HCT116 (cell line): ENCODE data around the gene TAF4.

Experiments
- CEBPB ChIP-seq: IDR thresholded peaks from 2 replicates; pipeline ENCODE4 v1.6.1; 2012; ENCODE audit warnings: low read depth
- EZH2 ChIP-seq: fragments of 200-600 bp; sonication (generic); IDR thresholded peaks from 2 replicates; pipeline ENCODE4 v1.6.1; 2017; ENCODE audit warnings: antibody characterized with exemption, mixed run types
- EZH2phosphoT487 ChIP-seq: fragments of 200-600 bp; IDR thresholded peaks from 2 replicates; pipeline ENCODE4 v1.6.1; 2018; ENCODE audit warnings: antibody characterized with exemption, borderline replicate concordance
- POLR2A ChIP-seq: IDR thresholded peaks from 2 replicates; pipeline ENCODE4 v1.7.0; 2011; ENCODE audit warnings: borderline replicate concordance; ENCODE audit not compliant: insufficient read depth, insufficient read length; ENCODE audit errors: extremely low read depth
- TCF7L2 ChIP-seq: IDR thresholded peaks from 2 replicates; pipeline ENCODE4 v1.7.0; 2011; ENCODE audit warnings: borderline replicate concordance, inconsistent platforms; ENCODE audit not compliant: insufficient read depth, insufficient read length; ENCODE audit errors: extremely low read depth
- ZFX ChIP-seq: fragments of 450-650 bp; IDR thresholded peaks from 2 replicates; pipeline ENCODE4 v1.6.1; 2017

- TF ChIP-seq EZH2 (no peak), ZFX (no peak), POLR2A (no peak), EZH2phosphoT487 (no peak), CEBPB (no peak), TCF7L2 (no peak)
Measured at GRCh38 chr20:62058941-62059340, 6.7 kb downstream of the TAF4 start.
